Measurements from ENCODE around the gene ZKSCAN2. TPM values are rescaled to one million over a fixed set of nuclear protein-coding genes. Genes with fewer than 3 reads are reported as not detected.

The ZKSCAN2 gene
- 4.1 and 5.8 TPM in 2 replicates for total RNA-seq (2014; rRNA removed; shearing (Covaris generic); ENCODE audit: low replicate concordance)

- Histone ChIP-seq H2AFZ (ENCODE audit: low read length) (peak within 1 kb of the TSS; percentile 89; the same call in 1 of the 2 replicates), H3K4me2 (ENCODE audit: low read depth, low read length, poor library complexity, severe bottlenecking) (peak within 1 kb of the TSS; percentile 99), H3K4me3 (ENCODE audit: low read length) (peak within 1 kb of the TSS; percentile 86), H4K20me1 (ENCODE audit: insufficient read depth, low read depth, low read length) (peaks cover 27% of the 10 kb centered on the region; the same call in 1 of the 2 replicates), H3K27me3 (ENCODE audit: low read length) (no peaks in the 10 kb centered on the region), H3K9me3 (ENCODE audit: low read length) (no peaks in the 10 kb centered on the region), H3K9me2 (replicated peaks; ENCODE audit: insufficient read depth, low read length) (no peaks in the 10 kb centered on the region), H3K79me2 (ENCODE audit: low read length) (peaks cover 61% of the 10 kb centered on the region), H3K36me3 (ENCODE audit: insufficient read depth, low read length) (no peaks in the 10 kb centered on the region; the same call in 1 of the 2 replicates), H3K9ac (ENCODE audit: low read length) (peak within 1 kb of the TSS; percentile 90), H3K4me1 (ENCODE audit: low read length) (peaks cover 31% of the 10 kb centered on the region), H3K27ac (ENCODE audit: low read length) (peak within 1 kb of the TSS; percentile 80)
- peak; percentile 94 for DNase-seq
Measured at GRCh38 chr16:25257470-25257955, at the start of gene ZKSCAN2. ZKSCAN2 (minus strand) TSS chr16:25257845; CDS start chr16:25257127, 718 bp downstream.

GRCh38 chr16:25299792-25300590, 42.3 kb upstream of the ZKSCAN2 start:
- no peak overlapping the region for H2AFZ ChIP-seq (ENCODE audit: low read length)
- H4K20me1 ChIP-seq (ENCODE audit: insufficient read depth, low read depth, low read length): no peaks in the 10 kb centered on the region
- no peak overlapping the region for H3K27ac ChIP-seq (ENCODE audit: low read length)
- no peak overlapping the region for H3K9ac ChIP-seq (ENCODE audit: low read length)
- no peak overlapping the region for H3K4me3 ChIP-seq (ENCODE audit: low read length)
- no peaks in the 10 kb centered on the region for H3K9me3 ChIP-seq (ENCODE audit: low read length)
- no peaks in the 10 kb centered on the region for H3K4me1 ChIP-seq (ENCODE audit: low read length)
- H3K27me3 ChIP-seq (ENCODE audit: low read length): no peaks in the 10 kb centered on the region
- H3K36me3 ChIP-seq (ENCODE audit: insufficient read depth, low read length): no peaks in the 10 kb centered on the region
- DNase-seq: no peak
- H3K4me2 ChIP-seq (ENCODE audit: low read depth, low read length, poor library complexity, severe bottlenecking): no peak overlapping the region
- no peaks in the 10 kb centered on the region for H3K79me2 ChIP-seq (ENCODE audit: low read length)
- H3K9me2 ChIP-seq (replicated peaks; ENCODE audit: insufficient read depth, low read length): no peaks in the 10 kb centered on the region

GRCh38 chr16:25298165-25298872, 40.7 kb upstream of the ZKSCAN2 start:
- no peak overlapping the region for H3K27ac ChIP-seq (ENCODE audit: low read length)
- H3K9ac ChIP-seq (ENCODE audit: low read length): no peak overlapping the region
- no peaks in the 10 kb centered on the region for H3K36me3 ChIP-seq (ENCODE audit: insufficient read depth, low read length)
- no peak overlapping the region for H2AFZ ChIP-seq (ENCODE audit: low read length)
- H3K4me3 ChIP-seq (ENCODE audit: low read length): no peak overlapping the region
- no peaks in the 10 kb centered on the region for H3K79me2 ChIP-seq (ENCODE audit: low read length)
- no peaks in the 10 kb centered on the region for H3K9me2 ChIP-seq (replicated peaks; ENCODE audit: insufficient read depth, low read length)
- H3K27me3 ChIP-seq (ENCODE audit: low read length): no peaks in the 10 kb centered on the region
- no peak overlapping the region for H3K4me2 ChIP-seq (ENCODE audit: low read depth, low read length, poor library complexity, severe bottlenecking)
- no peak for DNase-seq
- no peaks in the 10 kb centered on the region for H3K9me3 ChIP-seq (ENCODE audit: low read length)
- no peaks in the 10 kb centered on the region for H4K20me1 ChIP-seq (ENCODE audit: insufficient read depth, low read depth, low read length)
- no peaks in the 10 kb centered on the region for H3K4me1 ChIP-seq (ENCODE audit: low read length)

- DNase-seq: no peak
- H3K9me2 ChIP-seq (replicated peaks; ENCODE audit: insufficient read depth, low read length): no peaks in the 10 kb centered on the region
- no peak overlapping the region for H3K4me2 ChIP-seq (ENCODE audit: low read depth, low read length, poor library complexity, severe bottlenecking)
- no peaks in the 10 kb centered on the region for H4K20me1 ChIP-seq (ENCODE audit: insufficient read depth, low read depth, low read length)
- H3K79me2 ChIP-seq (ENCODE audit: low read length): no peaks in the 10 kb centered on the region
- H3K36me3 ChIP-seq (ENCODE audit: insufficient read depth, low read length): no peaks in the 10 kb centered on the region
- H3K27ac ChIP-seq (ENCODE audit: low read length): no peak overlapping the region
- H3K27me3 ChIP-seq (ENCODE audit: low read length): no peaks in the 10 kb centered on the region
- H3K4me3 ChIP-seq (ENCODE audit: low read length): no peak overlapping the region
- no peaks in the 10 kb centered on the region for H3K9me3 ChIP-seq (ENCODE audit: low read length)
- no peaks in the 10 kb centered on the region for H3K4me1 ChIP-seq (ENCODE audit: low read length)
- no peak overlapping the region for H2AFZ ChIP-seq (ENCODE audit: low read length)
- no peak overlapping the region for H3K9ac ChIP-seq (ENCODE audit: low read length)
Measured at GRCh38 chr16:25297151-25297787, 39.6 kb upstream of the ZKSCAN2 start.

- Histone ChIP-seq H3K4me3 (ENCODE audit: low read length) (no peak overlapping the region), H3K4me2 (ENCODE audit: low read depth, low read length, poor library complexity, severe bottlenecking) (no peak overlapping the region), H3K9me3 (ENCODE audit: low read length) (no peaks in the 10 kb centered on the region), H3K9ac (ENCODE audit: low read length) (no peak overlapping the region), H3K27ac (ENCODE audit: low read length) (no peak overlapping the region), H4K20me1 (ENCODE audit: insufficient read depth, low read depth, low read length) (no peaks in the 10 kb centered on the region), H3K79me2 (ENCODE audit: low read length) (no peaks in the 10 kb centered on the region), H3K9me2 (replicated peaks; ENCODE audit: insufficient read depth, low read length) (no peaks in the 10 kb centered on the region), H3K36me3 (ENCODE audit: insufficient read depth, low read length) (no peaks in the 10 kb centered on the region), H3K4me1 (ENCODE audit: low read length) (no peaks in the 10 kb centered on the region), H2AFZ (ENCODE audit: low read length) (no peak overlapping the region), H3K27me3 (ENCODE audit: low read length) (no peaks in the 10 kb centered on the region)
- DNase-seq: no peak
Measured at GRCh38 chr16:25291580-25291979, 33.9 kb upstream of the ZKSCAN2 start.

GRCh38 chr16:25289466-25289865, 31.8 kb upstream of the ZKSCAN2 start:
- DNase-seq: no peak
- H3K9ac ChIP-seq (ENCODE audit: low read length): no peak overlapping the region
- no peak overlapping the region for H3K27ac ChIP-seq (ENCODE audit: low read length)
- H3K27me3 ChIP-seq (ENCODE audit: low read length): no peaks in the 10 kb centered on the region
- no peaks in the 10 kb centered on the region for H3K9me2 ChIP-seq (replicated peaks; ENCODE audit: insufficient read depth, low read length)
- H3K4me2 ChIP-seq (ENCODE audit: low read depth, low read length, poor library complexity, severe bottlenecking): no peak overlapping the region
- H3K4me1 ChIP-seq (ENCODE audit: low read length): no peaks in the 10 kb centered on the region
- no peaks in the 10 kb centered on the region for H3K36me3 ChIP-seq (ENCODE audit: insufficient read depth, low read length)
- H4K20me1 ChIP-seq (ENCODE audit: insufficient read depth, low read depth, low read length): no peaks in the 10 kb centered on the region
- H2AFZ ChIP-seq (ENCODE audit: low read length): no peak overlapping the region
- no peak overlapping the region for H3K4me3 ChIP-seq (ENCODE audit: low read length)
- no peaks in the 10 kb centered on the region for H3K9me3 ChIP-seq (ENCODE audit: low read length)
- no peaks in the 10 kb centered on the region for H3K79me2 ChIP-seq (ENCODE audit: low read length)

GRCh38 chr16:25279491-25279890, 21.8 kb upstream of the ZKSCAN2 start:
- no peaks in the 10 kb centered on the region for H3K79me2 ChIP-seq (ENCODE audit: low read length)
- H3K4me2 ChIP-seq (ENCODE audit: low read depth, low read length, poor library complexity, severe bottlenecking): no peak overlapping the region
- H3K27me3 ChIP-seq (ENCODE audit: low read length): no peaks in the 10 kb centered on the region
- H2AFZ ChIP-seq (ENCODE audit: low read length): no peak overlapping the region
- no peaks in the 10 kb centered on the region for H4K20me1 ChIP-seq (ENCODE audit: insufficient read depth, low read depth, low read length)
- H3K36me3 ChIP-seq (ENCODE audit: insufficient read depth, low read length): no peaks in the 10 kb centered on the region
- no peaks in the 10 kb centered on the region for H3K4me1 ChIP-seq (ENCODE audit: low read length)
- no peaks in the 10 kb centered on the region for H3K9me3 ChIP-seq (ENCODE audit: low read length)
- H3K27ac ChIP-seq (ENCODE audit: low read length): no peak overlapping the region
- no peak overlapping the region for H3K9ac ChIP-seq (ENCODE audit: low read length)
- no peaks in the 10 kb centered on the region for H3K9me2 ChIP-seq (replicated peaks; ENCODE audit: insufficient read depth, low read length)
- DNase-seq: no peak
- no peak overlapping the region for H3K4me3 ChIP-seq (ENCODE audit: low read length)

GRCh38 chr16:25271421-25271820, 13.8 kb upstream of the ZKSCAN2 start:
- Histone ChIP-seq H3K27ac (ENCODE audit: low read length) (no peak overlapping the region), H2AFZ (ENCODE audit: low read length) (no peak overlapping the region), H3K27me3 (ENCODE audit: low read length) (no peaks in the 10 kb centered on the region), H3K4me3 (ENCODE audit: low read length) (no peak overlapping the region), H3K4me2 (ENCODE audit: low read depth, low read length, poor library complexity, severe bottlenecking) (no peak overlapping the region), H3K9me3 (ENCODE audit: low read length) (no peaks in the 10 kb centered on the region), H3K9me2 (replicated peaks; ENCODE audit: insufficient read depth, low read length) (no peaks in the 10 kb centered on the region), H4K20me1 (ENCODE audit: insufficient read depth, low read depth, low read length) (peaks cover 27% of the 10 kb centered on the region; the same call in 1 of the 2 replicates), H3K4me1 (ENCODE audit: low read length) (no peaks in the 10 kb centered on the region), H3K79me2 (ENCODE audit: low read length) (0 out of 2 replicates have a peak, but pooled peaks cover under 1% of the 10 kb centered on the region), H3K36me3 (ENCODE audit: insufficient read depth, low read length) (no peaks in the 10 kb centered on the region), H3K9ac (ENCODE audit: low read length) (no peak overlapping the region)
- DNase-seq: no peak
